HFFc6 (cell line): ENCODE measurements around the gene G6PC3. TPM values are rescaled to one million over a fixed set of nuclear protein-coding genes. Genes with fewer than 3 reads are reported as not detected.

Experiments used
- DNase-seq: peaks from one replicate; pipeline ENCODE4 v3.0.0-alpha.2; 2018
- H3K27ac Mint-ChIP-seq: 2 replicates; pipeline ENCODE4 v1.8.0; 2020; ENCODE audit warnings: mild to moderate bottlenecking, mixed read lengths
- H3K27me3 Mint-ChIP-seq: 2 replicates; pipeline ENCODE4 v1.8.0; 2021; ENCODE audit warnings: mild to moderate bottlenecking, moderate library complexity, mixed read lengths; ENCODE audit not compliant: insufficient read depth
- H3K36me3 Mint-ChIP-seq: 2 replicates; pipeline ENCODE4 v1.8.0; 2021; ENCODE audit warnings: low read depth, mixed read lengths
- H3K4me1 Mint-ChIP-seq: 2 replicates; pipeline ENCODE4 v1.8.0; 2020; ENCODE audit warnings: low read depth, mixed read lengths
- H3K4me3 Mint-ChIP-seq: 2 replicates; pipeline ENCODE4 v1.8.0; 2020; ENCODE audit warnings: mild to moderate bottlenecking, moderate library complexity, mixed read lengths
- H3K9me3 Mint-ChIP-seq: 2 replicates; pipeline ENCODE4 v1.8.0; 2020; ENCODE audit warnings: mild to moderate bottlenecking, mixed read lengths
- CTCF ChIP-seq: fragments of 200-600 bp; sonication (generic); IDR thresholded peaks from 2 replicates; pipeline ENCODE4 v1.5.0; 2021; ENCODE audit warnings: antibody characterized with exemption, mild to moderate bottlenecking
- total RNA-seq, 6 experiments: library from RNA; stranded (reverse); fragmentation: NEBNext Ultra II Directional; extraction: Animal tissue kit (Norgen Biotek cat#: 25700); gene quantifications; 2 replicates in 1 of 6; 3 replicates in 5 of 6; pipeline ENCODE4 v1.2.3, GENCODE V29; 2021

G6PC3 gene
- total RNA-seq, 6 experiments from 2014 or later = 96.6 to 123 (median 113) TPM

GRCh38 chr17:44071198-44071520 lies 624 bp downstream of the G6PC3 start:
- H3K9me3 Mint-ChIP-seq = no peaks in the 10 kb centered on the region
- no peak for DNase-seq
- H3K36me3 Mint-ChIP-seq = peaks cover 13% of the 10 kb centered on the region
- H3K27ac Mint-ChIP-seq = peak overlapping the region; percentile 94
- H3K4me3 Mint-ChIP-seq = peak overlapping the region; percentile 92
- peaks cover 4% of the 10 kb centered on the region for H3K27me3 Mint-ChIP-seq
- no peak for TF ChIP-seq CTCF
- peaks cover 41% of the 10 kb centered on the region for H3K4me1 Mint-ChIP-seq

DNA sequence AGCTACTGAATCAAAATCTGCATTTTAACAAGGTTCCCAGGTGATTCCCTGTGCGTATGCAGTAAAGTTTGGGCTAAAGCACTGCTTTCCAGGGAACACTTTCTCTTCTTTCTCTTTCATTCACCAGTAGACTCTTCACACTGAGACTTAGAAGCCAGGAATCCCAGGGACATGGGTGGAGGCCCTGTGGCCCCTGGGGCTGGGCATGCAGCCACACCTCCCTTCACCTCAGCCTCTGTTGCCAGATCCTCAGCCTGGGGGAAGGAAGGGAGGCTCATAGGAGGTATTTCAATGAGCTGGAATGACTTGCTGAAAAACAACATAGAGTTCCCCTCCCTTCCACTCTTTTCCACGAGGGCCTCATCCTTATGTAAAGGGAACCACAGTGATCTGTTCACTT lies 1.2 kb downstream of the G6PC3 start:
- peak overlapping the region; percentile 94 for H3K27ac Mint-ChIP-seq
- H3K9me3 Mint-ChIP-seq = no peaks in the 10 kb centered on the region
- no peak for DNase-seq
- H3K4me1 Mint-ChIP-seq = peaks cover 36% of the 10 kb centered on the region
- H3K27me3 Mint-ChIP-seq = peaks cover 5% of the 10 kb centered on the region
- H3K36me3 Mint-ChIP-seq = peaks cover 13% of the 10 kb centered on the region
- peak overlapping the region; percentile 92 for H3K4me3 Mint-ChIP-seq
- TF ChIP-seq CTCF = no peak

DNA sequence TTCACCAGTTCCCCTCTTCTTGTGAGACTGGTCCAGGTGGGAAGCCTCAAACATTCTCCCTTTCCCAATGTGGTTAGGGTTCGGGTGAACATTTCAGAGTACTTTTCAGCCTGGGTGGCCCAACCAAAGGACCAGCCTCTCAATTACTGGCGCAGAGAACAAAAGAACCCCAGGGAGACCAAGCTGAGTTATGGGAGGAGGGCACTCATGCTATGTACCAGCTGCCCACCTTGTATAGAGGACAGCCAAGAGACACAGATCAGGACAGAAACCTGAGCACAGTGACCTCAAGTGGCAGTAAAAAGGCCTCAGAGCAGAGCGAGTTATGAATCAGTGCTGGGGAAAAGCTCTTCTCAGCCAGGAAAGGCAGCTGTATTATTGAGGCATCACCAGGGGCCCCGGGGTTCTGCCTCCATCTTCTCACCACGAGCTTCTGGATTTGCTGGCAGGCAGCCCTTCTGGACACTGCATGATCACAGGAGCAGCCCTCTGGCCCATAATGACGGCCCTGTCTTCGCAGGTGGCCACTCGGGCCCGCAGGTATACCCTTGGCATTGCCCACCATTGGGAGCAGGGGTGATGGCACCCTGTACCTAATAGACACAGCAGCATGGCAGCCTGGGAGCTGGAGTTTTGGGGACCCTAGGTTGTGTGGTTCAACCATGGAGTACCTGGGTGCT lies 3.8 kb downstream of the G6PC3 start:
- H3K4me3 Mint-ChIP-seq = no peak overlapping the region; the same call in 1 of the 2 replicates
- H3K36me3 Mint-ChIP-seq = peaks cover 13% of the 10 kb centered on the region
- peak overlapping the region; percentile 67 for H3K27ac Mint-ChIP-seq
- peaks cover 33% of the 10 kb centered on the region for H3K4me1 Mint-ChIP-seq
- peaks cover 5% of the 10 kb centered on the region for H3K27me3 Mint-ChIP-seq
- H3K9me3 Mint-ChIP-seq = no peaks in the 10 kb centered on the region
- TF ChIP-seq CTCF = peak; percentile 41; the same call in 1 of the 2 replicates
- peak; percentile 25 for DNase-seq

- no peak for TF ChIP-seq CTCF
- H3K27ac Mint-ChIP-seq = peak overlapping the region; percentile 58; the same call in 1 of the 2 replicates
- no peak overlapping the region for H3K4me3 Mint-ChIP-seq
- no peaks in the 10 kb centered on the region for H3K9me3 Mint-ChIP-seq
- H3K27me3 Mint-ChIP-seq = peaks cover 5% of the 10 kb centered on the region
- H3K36me3 Mint-ChIP-seq = peaks cover 13% of the 10 kb centered on the region
- DNase-seq = no peak
- peaks cover 30% of the 10 kb centered on the region for H3K4me1 Mint-ChIP-seq
Observed at GRCh38 chr17:44074911-44075285, 4.4 kb downstream of the G6PC3 start.

GRCh38 chr17:44075598-44076293 lies 5.2 kb downstream of the G6PC3 start:
- no peak overlapping the region for H3K4me3 Mint-ChIP-seq
- H3K9me3 Mint-ChIP-seq = no peaks in the 10 kb centered on the region
- DNase-seq = no peak
- peaks cover 28% of the 10 kb centered on the region for H3K4me1 Mint-ChIP-seq
- peaks cover 5% of the 10 kb centered on the region for H3K27me3 Mint-ChIP-seq
- TF ChIP-seq CTCF = no peak
- peaks cover 13% of the 10 kb centered on the region for H3K36me3 Mint-ChIP-seq
- H3K27ac Mint-ChIP-seq = peak overlapping the region; percentile 25; the same call in 1 of the 2 replicates
